Measurements from ENCODE around the gene RCAN2.

RCAN2 gene

GRCh38 chr6:46288835-46289234 lies 202.4 kb downstream of the RCAN2 start:
- Histone ChIP-seq H3K9me3 (ENCODE audit: control insufficient read depth, insufficient read depth, low read depth, low read length) (no peaks in the 10 kb centered on the region), H3K9ac (ENCODE audit: low read length) (no peak overlapping the region), H3K36me3 (ENCODE audit: control insufficient read depth, insufficient read depth, low read length) (no peaks in the 10 kb centered on the region), H3K27ac (ENCODE audit: low read depth, low read length) (no peak overlapping the region), H3K4me3 (ENCODE audit: low read depth, low read length) (no peak overlapping the region), H3K27me3 (ENCODE audit: control insufficient read depth, insufficient read depth, low read length) (no peaks in the 10 kb centered on the region), H3K4me1 (ENCODE audit: control insufficient read depth, insufficient read depth, low read length) (peaks cover 6% of the 10 kb centered on the region; the same call in 1 of the 2 replicates)

DNA sequence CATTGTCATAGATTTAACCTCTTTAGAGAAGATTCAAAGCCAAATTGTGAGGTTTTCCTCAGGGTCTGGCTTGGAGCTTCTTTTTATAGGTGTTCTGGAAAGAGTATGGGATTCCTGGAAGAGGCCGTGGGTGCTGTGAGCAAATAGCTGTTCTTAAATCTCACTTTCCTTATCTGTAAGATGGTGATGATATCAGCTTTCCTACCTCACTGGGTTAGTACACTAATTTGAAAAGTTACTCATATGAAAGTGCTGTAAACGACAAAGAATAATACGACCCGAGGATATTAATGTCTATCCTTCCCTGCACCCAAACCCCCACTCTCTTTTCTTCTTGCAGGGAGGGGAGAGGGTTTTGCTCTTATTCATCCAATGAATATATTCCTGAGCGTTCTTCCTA lies 203.6 kb downstream of the RCAN2 start:
- no peaks in the 10 kb centered on the region for H3K27me3 ChIP-seq (ENCODE audit: control insufficient read depth, insufficient read depth, low read length)
- H3K9me3 ChIP-seq (ENCODE audit: control insufficient read depth, insufficient read depth, low read depth, low read length), result no peaks in the 10 kb centered on the region
- peaks cover 6% of the 10 kb centered on the region; the same call in 1 of the 2 replicates for H3K4me1 ChIP-seq (ENCODE audit: control insufficient read depth, insufficient read depth, low read length)

GRCh38 chr6:46287043-46287442 lies 204.2 kb downstream of the RCAN2 start:
- peaks cover 6% of the 10 kb centered on the region; the same call in 1 of the 2 replicates for H3K4me1 ChIP-seq (ENCODE audit: control insufficient read depth, insufficient read depth, low read length)
- no peaks in the 10 kb centered on the region for H3K9me3 ChIP-seq (ENCODE audit: control insufficient read depth, insufficient read depth, low read depth, low read length)
- no peak overlapping the region for H3K27ac ChIP-seq (ENCODE audit: low read depth, low read length)
- H3K27me3 ChIP-seq (ENCODE audit: control insufficient read depth, insufficient read depth, low read length), result no peaks in the 10 kb centered on the region
- H3K9ac ChIP-seq (ENCODE audit: low read length), result no peak overlapping the region
- H3K36me3 ChIP-seq (ENCODE audit: control insufficient read depth, insufficient read depth, low read length), result no peaks in the 10 kb centered on the region
- H3K4me3 ChIP-seq (ENCODE audit: low read depth, low read length), result no peak overlapping the region

More for the DNA sequence above, 203.6 kb downstream of the RCAN2 start:
- H3K27ac ChIP-seq (ENCODE audit: low read depth, low read length), result no peak overlapping the region
- no peak overlapping the region for H3K9ac ChIP-seq (ENCODE audit: low read length)
- H3K36me3 ChIP-seq (ENCODE audit: control insufficient read depth, insufficient read depth, low read length), result no peaks in the 10 kb centered on the region
- H3K4me3 ChIP-seq (ENCODE audit: low read depth, low read length), result no peak overlapping the region

DNA sequence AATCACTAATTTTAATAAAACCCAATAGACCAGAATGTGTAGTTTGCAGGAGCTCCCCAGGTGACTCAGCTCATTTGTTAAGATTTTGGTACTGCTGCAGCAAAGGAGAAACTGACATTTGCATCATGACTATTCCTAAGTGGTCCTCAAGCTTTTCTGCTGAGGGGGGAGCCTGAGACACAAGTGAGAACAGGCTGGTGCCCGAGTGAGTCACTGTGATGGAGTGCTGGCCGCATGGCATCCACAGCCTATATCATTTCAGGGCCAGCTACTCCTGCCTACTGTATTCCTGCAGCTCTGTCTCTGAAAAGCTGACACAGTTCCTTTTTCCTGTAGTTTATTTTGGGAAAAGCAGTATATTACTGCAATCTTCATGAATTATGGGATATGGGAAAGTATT lies 206.8 kb downstream of the RCAN2 start:
- no peaks in the 10 kb centered on the region for H3K4me1 ChIP-seq (ENCODE audit: control insufficient read depth, insufficient read depth, low read length)
- H3K27me3 ChIP-seq (ENCODE audit: control insufficient read depth, insufficient read depth, low read length), result no peaks in the 10 kb centered on the region
- H3K36me3 ChIP-seq (ENCODE audit: control insufficient read depth, insufficient read depth, low read length), result no peaks in the 10 kb centered on the region
- H3K9ac ChIP-seq (ENCODE audit: low read length), result no peak overlapping the region
- H3K9me3 ChIP-seq (ENCODE audit: control insufficient read depth, insufficient read depth, low read depth, low read length), result no peaks in the 10 kb centered on the region
- H3K27ac ChIP-seq (ENCODE audit: low read depth, low read length), result no peak overlapping the region
- no peak overlapping the region for H3K4me3 ChIP-seq (ENCODE audit: low read depth, low read length)

DNA sequence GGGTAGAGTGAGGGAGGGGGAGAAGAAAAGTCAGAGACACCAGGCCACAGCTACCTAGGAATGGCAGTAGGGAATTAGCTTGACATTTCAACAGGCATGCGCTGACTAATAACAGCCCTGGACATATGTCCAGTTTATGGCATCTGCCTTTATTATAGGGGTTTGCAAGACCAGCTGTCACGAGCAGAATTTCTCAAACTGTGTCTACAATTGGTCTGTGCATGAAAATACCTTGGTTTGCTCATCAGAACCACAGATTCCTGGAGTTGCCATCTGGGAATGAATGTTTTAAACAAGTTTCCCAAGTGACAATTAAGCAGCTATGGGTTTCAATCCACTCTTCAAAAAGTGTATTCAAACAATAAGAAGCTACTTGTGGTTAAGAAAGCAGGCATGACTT lies 210.1 kb downstream of the RCAN2 start:
- Histone ChIP-seq H3K9ac (ENCODE audit: low read length) (no peak overlapping the region), H3K9me3 (ENCODE audit: control insufficient read depth, insufficient read depth, low read depth, low read length) (no peaks in the 10 kb centered on the region), H3K4me3 (ENCODE audit: low read depth, low read length) (no peak overlapping the region), H3K4me1 (ENCODE audit: control insufficient read depth, insufficient read depth, low read length) (no peaks in the 10 kb centered on the region), H3K27me3 (ENCODE audit: control insufficient read depth, insufficient read depth, low read length) (no peaks in the 10 kb centered on the region), H3K27ac (ENCODE audit: low read depth, low read length) (no peak overlapping the region), H3K36me3 (ENCODE audit: control insufficient read depth, insufficient read depth, low read length) (no peaks in the 10 kb centered on the region)

GRCh38 chr6:46279874-46280273 lies 211.4 kb downstream of the RCAN2 start:
- no peaks in the 10 kb centered on the region for H3K36me3 ChIP-seq (ENCODE audit: control insufficient read depth, insufficient read depth, low read length)
- no peak overlapping the region for H3K9ac ChIP-seq (ENCODE audit: low read length)
- no peak overlapping the region for H3K4me3 ChIP-seq (ENCODE audit: low read depth, low read length)
- no peaks in the 10 kb centered on the region for H3K4me1 ChIP-seq (ENCODE audit: control insufficient read depth, insufficient read depth, low read length)
- H3K27ac ChIP-seq (ENCODE audit: low read depth, low read length), result no peak overlapping the region
- H3K27me3 ChIP-seq (ENCODE audit: control insufficient read depth, insufficient read depth, low read length), result no peaks in the 10 kb centered on the region
- no peaks in the 10 kb centered on the region for H3K9me3 ChIP-seq (ENCODE audit: control insufficient read depth, insufficient read depth, low read depth, low read length)

- Histone ChIP-seq H3K27ac (ENCODE audit: low read depth, low read length) (no peak overlapping the region), H3K36me3 (ENCODE audit: control insufficient read depth, insufficient read depth, low read length) (no peaks in the 10 kb centered on the region), H3K27me3 (ENCODE audit: control insufficient read depth, insufficient read depth, low read length) (no peaks in the 10 kb centered on the region), H3K9me3 (ENCODE audit: control insufficient read depth, insufficient read depth, low read depth, low read length) (no peaks in the 10 kb centered on the region), H3K4me3 (ENCODE audit: low read depth, low read length) (no peak overlapping the region), H3K4me1 (ENCODE audit: control insufficient read depth, insufficient read depth, low read length) (no peaks in the 10 kb centered on the region), H3K9ac (ENCODE audit: low read length) (no peak overlapping the region)
Measured at GRCh38 chr6:46276576-46277142, 214.6 kb downstream of the RCAN2 start.

GRCh38 chr6:46274502-46274901 lies 216.7 kb downstream of the RCAN2 start:
- Histone ChIP-seq H3K4me1 (ENCODE audit: control insufficient read depth, insufficient read depth, low read length) (no peaks in the 10 kb centered on the region), H3K9me3 (ENCODE audit: control insufficient read depth, insufficient read depth, low read depth, low read length) (no peaks in the 10 kb centered on the region), H3K36me3 (ENCODE audit: control insufficient read depth, insufficient read depth, low read length) (no peaks in the 10 kb centered on the region), H3K9ac (ENCODE audit: low read length) (no peak overlapping the region), H3K27me3 (ENCODE audit: control insufficient read depth, insufficient read depth, low read length) (no peaks in the 10 kb centered on the region), H3K27ac (ENCODE audit: low read depth, low read length) (no peak overlapping the region), H3K4me3 (ENCODE audit: low read depth, low read length) (no peak overlapping the region)

- no peaks in the 10 kb centered on the region for H3K4me1 ChIP-seq (ENCODE audit: control insufficient read depth, insufficient read depth, low read length)
- H3K9ac ChIP-seq (ENCODE audit: low read length), result no peak overlapping the region
- H3K27me3 ChIP-seq (ENCODE audit: control insufficient read depth, insufficient read depth, low read length), result no peaks in the 10 kb centered on the region
- H3K9me3 ChIP-seq (ENCODE audit: control insufficient read depth, insufficient read depth, low read depth, low read length), result no peaks in the 10 kb centered on the region
- H3K27ac ChIP-seq (ENCODE audit: low read depth, low read length), result no peak overlapping the region
- H3K4me3 ChIP-seq (ENCODE audit: low read depth, low read length), result no peak overlapping the region
- H3K36me3 ChIP-seq (ENCODE audit: control insufficient read depth, insufficient read depth, low read length), result no peaks in the 10 kb centered on the region
Measured at GRCh38 chr6:46273911-46274310, 217.3 kb downstream of the RCAN2 start.

DNA sequence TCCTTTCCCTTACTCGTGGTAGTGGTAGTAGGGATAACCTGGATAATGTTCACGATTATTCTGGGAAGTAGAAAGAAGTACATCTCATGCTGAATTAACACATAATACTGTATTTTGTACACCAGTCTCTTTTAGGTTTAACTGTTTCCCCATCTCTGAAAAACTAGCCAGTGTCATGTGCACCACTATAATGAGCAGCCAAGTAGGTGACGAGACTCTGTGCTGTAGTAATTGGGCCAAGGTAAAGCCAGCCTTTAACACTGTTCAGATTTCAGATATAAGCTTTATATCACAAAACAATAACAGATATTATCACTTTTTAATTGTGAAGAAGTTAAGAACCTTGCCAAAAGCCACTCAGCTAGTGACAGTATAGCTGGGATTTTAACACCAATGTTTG lies 219.5 kb downstream of the RCAN2 start:
- no peak overlapping the region for H3K4me3 ChIP-seq (ENCODE audit: low read depth, low read length)
- H3K4me1 ChIP-seq (ENCODE audit: control insufficient read depth, insufficient read depth, low read length), result no peaks in the 10 kb centered on the region
- no peaks in the 10 kb centered on the region for H3K27me3 ChIP-seq (ENCODE audit: control insufficient read depth, insufficient read depth, low read length)
- no peaks in the 10 kb centered on the region for H3K36me3 ChIP-seq (ENCODE audit: control insufficient read depth, insufficient read depth, low read length)
- no peaks in the 10 kb centered on the region for H3K9me3 ChIP-seq (ENCODE audit: control insufficient read depth, insufficient read depth, low read depth, low read length)
- H3K27ac ChIP-seq (ENCODE audit: low read depth, low read length), result no peak overlapping the region
- no peak overlapping the region for H3K9ac ChIP-seq (ENCODE audit: low read length)

GRCh38 chr6:46271107-46271506 lies 220.1 kb downstream of the RCAN2 start:
- no peaks in the 10 kb centered on the region for H3K27me3 ChIP-seq (ENCODE audit: control insufficient read depth, insufficient read depth, low read length)
- no peak overlapping the region for H3K9ac ChIP-seq (ENCODE audit: low read length)
- no peaks in the 10 kb centered on the region for H3K9me3 ChIP-seq (ENCODE audit: control insufficient read depth, insufficient read depth, low read depth, low read length)
- H3K4me3 ChIP-seq (ENCODE audit: low read depth, low read length), result no peak overlapping the region
- H3K4me1 ChIP-seq (ENCODE audit: control insufficient read depth, insufficient read depth, low read length), result no peaks in the 10 kb centered on the region
- H3K36me3 ChIP-seq (ENCODE audit: control insufficient read depth, insufficient read depth, low read length), result no peaks in the 10 kb centered on the region
- no peak overlapping the region for H3K27ac ChIP-seq (ENCODE audit: low read depth, low read length)

DNA sequence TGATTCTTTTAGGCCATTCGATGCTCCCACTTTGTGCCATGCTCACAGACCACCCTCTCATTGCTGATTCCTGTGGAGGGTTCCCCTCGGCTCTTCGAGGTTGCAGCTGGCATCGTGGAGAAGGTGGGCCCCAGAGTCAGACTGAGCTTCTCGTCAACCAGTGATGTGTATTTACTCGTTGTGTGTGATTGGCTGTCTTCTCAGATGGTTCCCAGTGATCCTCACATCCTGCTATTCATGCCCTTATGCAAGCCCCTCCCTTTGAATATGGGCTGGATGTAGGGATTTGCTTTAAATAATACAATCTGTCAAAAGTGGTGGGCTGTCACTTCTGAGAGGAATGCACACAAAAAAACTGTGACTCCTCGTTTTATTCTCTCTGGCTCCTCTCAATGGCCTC lies 220.9 kb downstream of the RCAN2 start:
- Histone ChIP-seq H3K9ac (ENCODE audit: low read length) (no peak overlapping the region), H3K27me3 (ENCODE audit: control insufficient read depth, insufficient read depth, low read length) (no peaks in the 10 kb centered on the region), H3K9me3 (ENCODE audit: control insufficient read depth, insufficient read depth, low read depth, low read length) (no peaks in the 10 kb centered on the region), H3K36me3 (ENCODE audit: control insufficient read depth, insufficient read depth, low read length) (no peaks in the 10 kb centered on the region), H3K4me1 (ENCODE audit: control insufficient read depth, insufficient read depth, low read length) (no peaks in the 10 kb centered on the region), H3K4me3 (ENCODE audit: low read depth, low read length) (no peak overlapping the region), H3K27ac (ENCODE audit: low read depth, low read length) (no peak overlapping the region)
